ENCODE data around the gene HIVEP1. TPM values are rescaled to one million over a fixed set of nuclear protein-coding genes. Genes with fewer than 3 reads are reported as not detected.
"Not testable (repeated sequence)": the region's sequence is repeated elsewhere in the genome, so short reads cannot be mapped to it uniquely, and the experiment has no call there.

HIVEP1 gene
- total RNA-seq, 1 experiment from 2014 or later = 6.6 TPM

- in situ Hi-C loops (cut with HindIII; ENCODE audit: low pct_unique_long_range_greater_than_20kb, low sequenced_read_pairs) = no loop called here
These were observed 162.8 kb downstream of the HIVEP1 start for GRCh38 chr6:12174878-12175277.

GRCh38 chr6:12175626-12176025 lies 163.5 kb downstream of the HIVEP1 start:
- no peak for DNase-seq (ENCODE audit: low read depth, low spot score)
- in situ Hi-C loops (cut with HindIII; ENCODE audit: low pct_unique_long_range_greater_than_20kb, low sequenced_read_pairs) = no loop called here

More at GRCh38 chr6:12174878-12175277, 162.8 kb downstream of the HIVEP1 start:
- no peak for DNase-seq (ENCODE audit: low read depth, low spot score)

GRCh38 chr6:12176782-12177181 lies 164.7 kb downstream of the HIVEP1 start:
- in situ Hi-C loops (cut with HindIII; ENCODE audit: low pct_unique_long_range_greater_than_20kb, low sequenced_read_pairs); DNase-seq (ENCODE audit: low read depth, low spot score): not testable (repeated sequence)

GRCh38 chr6:12178521-12178920 lies 166.4 kb downstream of the HIVEP1 start:
- no peak for DNase-seq (ENCODE audit: low read depth, low spot score)
- in situ Hi-C loops (cut with HindIII; ENCODE audit: low pct_unique_long_range_greater_than_20kb, low sequenced_read_pairs) = no loop called here

GRCh38 chr6:12181481-12181880 lies 169.4 kb downstream of the HIVEP1 start:
- DNase-seq (ENCODE audit: low read depth, low spot score) = no peak
- in situ Hi-C loops (cut with HindIII; ENCODE audit: low pct_unique_long_range_greater_than_20kb, low sequenced_read_pairs) = no loop called here

GRCh38 chr6:12182676-12183075 lies 170.6 kb downstream of the HIVEP1 start:
- no peak for DNase-seq (ENCODE audit: low read depth, low spot score)
- in situ Hi-C loops (cut with HindIII; ENCODE audit: low pct_unique_long_range_greater_than_20kb, low sequenced_read_pairs) = no loop called here

- in situ Hi-C loops (cut with HindIII; ENCODE audit: low pct_unique_long_range_greater_than_20kb, low sequenced_read_pairs) = no loop called here
- DNase-seq (ENCODE audit: low read depth, low spot score) = no peak
These were observed 173.1 kb downstream of the HIVEP1 start for GRCh38 chr6:12185081-12185673.

- in situ Hi-C loops (cut with HindIII; ENCODE audit: low pct_unique_long_range_greater_than_20kb, low sequenced_read_pairs) = no loop called here
- no peak for DNase-seq (ENCODE audit: low read depth, low spot score)
These were observed 174.4 kb downstream of the HIVEP1 start for GRCh38 chr6:12186528-12186927.

GRCh38 chr6:12189150-12189549 lies 177.0 kb downstream of the HIVEP1 start:
- in situ Hi-C loops (cut with HindIII; ENCODE audit: low pct_unique_long_range_greater_than_20kb, low sequenced_read_pairs) = no loop called here
- no peak for DNase-seq (ENCODE audit: low read depth, low spot score)

GRCh38 chr6:12189661-12190060 lies 177.5 kb downstream of the HIVEP1 start:
- in situ Hi-C loops (cut with HindIII; ENCODE audit: low pct_unique_long_range_greater_than_20kb, low sequenced_read_pairs) = no loop called here
- no peak for DNase-seq (ENCODE audit: low read depth, low spot score)

- in situ Hi-C loops (cut with HindIII; ENCODE audit: low pct_unique_long_range_greater_than_20kb, low sequenced_read_pairs) = no loop called here
- no peak for DNase-seq (ENCODE audit: low read depth, low spot score)
These were observed 178.1 kb downstream of the HIVEP1 start for GRCh38 chr6:12190252-12190651.

- DNase-seq (ENCODE audit: low read depth, low spot score) = no peak
- in situ Hi-C loops (cut with HindIII; ENCODE audit: low pct_unique_long_range_greater_than_20kb, low sequenced_read_pairs) = no loop called here
These were observed 184.3 kb downstream of the HIVEP1 start for GRCh38 chr6:12196326-12196936.

GRCh38 chr6:12198851-12199250 lies 186.7 kb downstream of the HIVEP1 start:
- in situ Hi-C loops (cut with HindIII; ENCODE audit: low pct_unique_long_range_greater_than_20kb, low sequenced_read_pairs) = no loop called here
- no peak for DNase-seq (ENCODE audit: low read depth, low spot score)

GRCh38 chr6:12200015-12200564 lies 188.0 kb downstream of the HIVEP1 start:
- in situ Hi-C loops (cut with HindIII; ENCODE audit: low pct_unique_long_range_greater_than_20kb, low sequenced_read_pairs) = no loop called here
- no peak for DNase-seq (ENCODE audit: low read depth, low spot score)

- no peak for DNase-seq (ENCODE audit: low read depth, low spot score)
- in situ Hi-C loops (cut with HindIII; ENCODE audit: low pct_unique_long_range_greater_than_20kb, low sequenced_read_pairs) = no loop called here
These were observed 188.6 kb downstream of the HIVEP1 start for GRCh38 chr6:12200761-12201160.

GRCh38 chr6:12203001-12203400 lies 190.9 kb downstream of the HIVEP1 start:
- in situ Hi-C loops (cut with HindIII; ENCODE audit: low pct_unique_long_range_greater_than_20kb, low sequenced_read_pairs) = no loop called here
- no peak for DNase-seq (ENCODE audit: low read depth, low spot score)

GRCh38 chr6:12208190-12208589 lies 196.1 kb downstream of the HIVEP1 start:
- DNase-seq (ENCODE audit: low read depth, low spot score) = no peak
- in situ Hi-C loops (cut with HindIII; ENCODE audit: low pct_unique_long_range_greater_than_20kb, low sequenced_read_pairs) = no loop called here

GRCh38 chr6:12208673-12209072 lies 196.6 kb downstream of the HIVEP1 start:
- in situ Hi-C loops (cut with HindIII; ENCODE audit: low pct_unique_long_range_greater_than_20kb, low sequenced_read_pairs) = no loop called here
- no peak for DNase-seq (ENCODE audit: low read depth, low spot score)
